Effector CD8-positive, alpha-beta T cell (primary cell): ENCODE results near the gene ELF2.
A peak's percentile ranks its signal among the peaks of the same experiment; 100 is the strongest.
"Not testable (repeated sequence)": the region's sequence is repeated elsewhere in the genome, so short reads cannot be mapped to it uniquely, and the experiment has no call there.

Experiments used
- DNase-seq: peaks from one replicate; lab custom pipeline; 2025; lab: John Stamatoyannopoulos, UW

ELF2 gene

DNA sequence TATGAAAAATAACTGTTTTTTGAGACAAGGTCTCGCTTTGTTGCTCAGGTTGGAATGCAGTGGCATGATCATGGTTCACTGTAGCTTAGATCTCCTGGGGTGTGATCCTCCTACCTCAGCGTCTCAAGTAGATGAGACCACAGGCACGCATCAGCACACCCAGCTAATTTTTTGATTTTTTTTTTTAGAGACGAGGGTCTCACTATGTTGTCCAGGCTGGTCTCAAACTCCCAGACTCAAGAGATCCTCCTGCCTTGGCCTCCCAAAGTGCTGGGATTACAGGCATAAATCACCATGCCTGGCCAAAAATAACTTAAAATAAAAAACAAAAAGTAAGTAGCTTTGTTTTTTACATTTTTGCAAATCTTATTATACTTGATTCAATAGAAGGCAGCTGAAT lies 98.1 kb downstream of the ELF2 start:
- no peak for DNase-seq

- no peak for DNase-seq
These were observed 99.3 kb downstream of the ELF2 start for GRCh38 chr4:139077567-139078355.

DNA sequence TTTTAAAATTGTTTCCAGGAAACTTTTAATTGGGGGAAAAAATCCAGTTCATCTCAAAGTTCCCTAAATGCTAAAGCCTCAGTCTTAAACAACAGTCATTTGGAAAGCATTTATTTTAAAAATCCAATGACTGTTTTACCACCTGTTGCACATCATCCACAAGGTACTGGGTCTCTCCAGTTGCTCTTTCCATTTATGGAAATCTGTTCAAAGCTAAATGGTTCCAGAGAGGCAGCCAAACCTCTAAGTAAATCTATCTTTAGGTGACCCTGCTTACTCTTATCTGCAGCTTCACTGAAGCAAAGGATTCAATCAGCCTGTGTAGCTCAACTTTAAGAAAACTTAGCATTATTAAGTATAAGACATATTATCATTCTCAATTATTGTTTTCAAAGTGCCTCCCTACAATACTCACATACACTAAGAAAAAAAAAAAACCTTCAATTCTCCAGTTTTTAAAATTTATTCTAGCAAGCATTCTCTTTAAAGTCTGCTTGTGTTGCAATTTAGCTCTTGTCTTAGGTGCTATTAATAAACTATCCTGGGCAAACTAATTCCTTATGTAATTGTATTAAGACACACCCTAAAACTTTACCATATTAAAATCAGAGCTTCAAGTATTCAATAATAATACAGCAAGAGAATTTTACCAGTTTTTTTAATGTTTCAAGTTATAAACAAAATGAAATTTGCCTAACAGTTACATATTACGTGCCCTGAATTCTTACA lies 100.8 kb downstream of the ELF2 start:
- DNase-seq = no peak

DNA sequence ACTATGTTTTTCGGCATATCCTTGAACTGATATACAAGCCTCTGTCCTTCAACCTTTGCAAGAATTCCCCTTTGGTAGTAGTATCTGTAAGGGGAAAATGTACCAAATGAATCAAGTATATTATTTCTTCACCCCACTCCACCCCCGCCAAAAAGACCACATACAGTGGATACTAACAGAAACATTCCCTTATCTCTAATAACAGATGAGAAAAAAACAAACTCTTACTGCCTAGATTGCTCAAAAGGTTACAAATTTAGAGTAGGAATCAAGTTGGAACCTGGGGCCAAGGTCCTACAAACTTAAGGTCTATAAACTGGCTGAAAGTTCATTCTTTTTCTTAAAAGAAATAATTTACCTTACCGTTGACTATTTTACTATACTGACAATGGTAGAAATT lies 116.4 kb downstream of the ELF2 start:
- DNase-seq = no peak

DNA sequence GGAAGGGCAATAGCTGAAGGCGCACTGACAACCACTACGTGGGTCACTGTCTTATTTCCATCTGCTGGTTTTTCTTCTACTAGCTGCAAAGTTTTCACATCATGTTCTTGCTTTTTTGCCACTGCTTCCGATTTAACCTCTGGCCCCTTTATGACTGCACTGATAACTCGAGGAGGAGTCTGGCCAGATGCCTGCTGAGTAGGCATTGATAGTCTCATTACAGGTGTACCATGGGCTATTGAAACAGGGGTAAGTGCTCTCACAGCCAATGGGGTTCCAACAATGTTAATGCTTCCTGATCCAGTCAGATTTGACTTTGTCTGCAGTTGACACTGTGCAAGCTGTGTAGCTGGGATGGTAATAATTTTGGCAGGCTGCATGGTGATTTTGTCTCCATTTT lies 118.0 kb downstream of the ELF2 start:
- not testable (repeated sequence) for DNase-seq

DNA sequence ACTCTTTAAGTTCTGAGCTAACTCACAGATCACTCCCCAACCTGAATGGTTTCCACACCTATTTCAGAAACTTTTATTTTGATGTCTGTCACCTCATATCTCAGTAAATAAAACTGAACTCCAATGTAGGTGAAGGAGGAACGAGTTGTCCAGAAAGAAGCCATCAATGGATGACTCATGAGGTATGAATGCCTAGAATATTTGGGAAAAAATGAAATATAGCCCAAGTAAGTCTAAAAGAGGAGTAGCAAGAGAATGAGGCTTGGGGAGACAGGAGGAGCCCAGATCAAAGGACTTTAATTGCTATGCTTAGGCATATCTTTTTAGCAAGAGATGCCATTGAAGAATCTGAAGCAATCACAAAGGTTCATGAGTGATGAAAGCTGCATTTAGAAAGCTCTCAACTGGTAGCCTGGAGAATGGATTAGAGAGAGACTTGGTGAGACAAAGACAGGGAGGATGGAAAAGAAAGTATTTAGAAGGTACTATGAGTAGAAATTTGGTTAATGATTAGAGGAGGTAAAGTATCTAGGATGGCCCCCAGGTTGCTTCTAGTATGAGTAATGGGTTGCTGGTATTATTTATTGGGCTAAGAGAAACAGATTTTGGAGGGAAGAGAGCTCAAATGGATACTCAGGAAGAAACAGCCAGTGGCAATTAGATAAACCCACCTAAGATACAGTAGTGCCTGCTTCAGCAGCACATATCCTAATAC lies 122.1 kb downstream of the ELF2 start:
- no peak for DNase-seq

DNA sequence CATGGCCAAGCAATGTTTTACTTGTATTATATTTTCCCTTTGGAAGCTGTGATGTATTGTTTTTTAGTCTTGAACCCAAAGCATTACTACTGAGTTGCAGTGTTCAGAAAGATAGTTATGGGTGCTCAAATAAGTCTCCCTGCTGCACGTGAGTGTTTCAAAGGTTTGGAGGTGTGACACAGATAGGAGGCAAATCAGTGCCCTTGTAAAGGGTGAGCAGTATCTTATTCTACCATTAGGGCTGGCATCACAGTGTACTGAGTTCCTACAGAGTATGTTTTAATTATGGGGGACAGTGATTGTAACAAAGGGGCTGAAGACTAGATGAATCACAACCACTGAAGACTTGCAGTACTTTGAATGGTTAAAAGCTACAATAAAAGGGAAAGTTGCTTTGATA lies 123.1 kb downstream of the ELF2 start:
- DNase-seq = no peak

- DNase-seq = no peak
These were observed 126.6 kb downstream of the ELF2 start for GRCh38 chr4:139050446-139050845.

DNA sequence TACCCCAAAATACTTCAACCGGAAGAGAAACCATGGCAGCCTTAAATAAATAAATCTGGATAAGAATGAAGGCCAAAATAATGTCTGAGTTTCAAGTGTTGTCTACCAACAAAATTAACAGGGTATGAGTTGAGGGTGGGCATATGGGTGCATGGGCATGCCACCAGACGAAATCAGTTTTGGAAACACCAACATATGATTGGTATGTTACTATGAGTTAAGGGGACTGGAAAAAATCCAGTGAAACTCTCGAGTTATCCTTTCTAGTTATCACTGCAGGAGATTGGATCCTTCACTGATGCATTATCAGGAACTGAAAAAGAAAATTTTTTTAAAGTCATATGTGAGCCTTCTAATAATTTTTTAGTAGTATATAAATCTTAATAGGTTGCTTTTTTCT lies 129.0 kb downstream of the ELF2 start:
- no peak for DNase-seq

- no peak for DNase-seq
These were observed 132.7 kb downstream of the ELF2 start for GRCh38 chr4:139044291-139044690.

- no peak for DNase-seq
These were observed 134.0 kb downstream of the ELF2 start for GRCh38 chr4:139042981-139043460.

DNA sequence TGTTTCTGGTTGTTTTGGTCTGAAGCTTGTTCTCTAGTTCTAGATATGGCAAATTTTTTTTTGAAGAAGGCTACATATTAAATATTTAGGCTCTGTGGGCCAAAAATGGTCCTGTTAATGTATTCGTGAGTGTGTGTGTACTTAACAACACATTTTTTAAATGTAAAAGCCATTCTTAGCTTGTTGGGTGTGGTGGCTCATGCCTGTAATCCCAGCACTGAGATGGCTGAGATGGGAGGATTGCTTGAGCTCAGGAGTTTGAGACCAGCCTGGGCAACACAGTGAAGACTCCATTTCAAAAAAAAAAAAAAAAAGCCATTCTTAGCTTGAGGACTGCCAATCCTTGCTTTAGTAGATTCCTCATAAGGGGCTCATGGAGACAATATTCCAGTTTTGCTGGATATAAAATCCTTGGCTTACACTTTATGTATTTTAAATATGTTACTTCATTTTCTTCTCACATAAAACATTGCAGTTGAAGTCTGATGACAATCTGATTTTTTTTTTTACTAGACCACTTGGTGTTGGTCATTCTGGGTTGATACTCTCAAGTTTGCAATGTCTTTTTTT lies 138.1 kb downstream of the ELF2 start:
- no peak for DNase-seq

DNA sequence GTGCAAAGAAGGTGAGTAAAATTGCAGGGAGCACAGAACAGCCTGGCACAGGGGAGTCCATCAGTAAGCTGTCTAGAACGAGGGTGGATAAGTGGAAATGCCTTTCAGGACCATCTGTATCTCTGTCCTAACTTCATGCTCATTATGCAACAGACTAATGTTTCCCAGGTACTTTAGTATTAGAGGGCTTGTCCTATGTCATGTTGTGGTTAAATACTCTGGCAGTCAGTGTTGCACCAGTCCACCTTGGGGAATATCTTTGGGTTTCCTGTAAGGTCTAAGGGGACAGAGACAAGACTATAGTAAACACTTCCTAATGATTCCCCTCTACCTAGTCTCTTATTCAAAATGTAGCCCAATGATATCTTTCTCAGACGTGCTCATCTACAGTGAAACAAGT lies 140.1 kb downstream of the ELF2 start:
- no peak for DNase-seq

- DNase-seq = no peak
These were observed 141.4 kb downstream of the ELF2 start for GRCh38 chr4:139035650-139036049.

GRCh38 chr4:139030614-139031235 lies 146.3 kb downstream of the ELF2 start:
- DNase-seq = peak; percentile 57

DNA sequence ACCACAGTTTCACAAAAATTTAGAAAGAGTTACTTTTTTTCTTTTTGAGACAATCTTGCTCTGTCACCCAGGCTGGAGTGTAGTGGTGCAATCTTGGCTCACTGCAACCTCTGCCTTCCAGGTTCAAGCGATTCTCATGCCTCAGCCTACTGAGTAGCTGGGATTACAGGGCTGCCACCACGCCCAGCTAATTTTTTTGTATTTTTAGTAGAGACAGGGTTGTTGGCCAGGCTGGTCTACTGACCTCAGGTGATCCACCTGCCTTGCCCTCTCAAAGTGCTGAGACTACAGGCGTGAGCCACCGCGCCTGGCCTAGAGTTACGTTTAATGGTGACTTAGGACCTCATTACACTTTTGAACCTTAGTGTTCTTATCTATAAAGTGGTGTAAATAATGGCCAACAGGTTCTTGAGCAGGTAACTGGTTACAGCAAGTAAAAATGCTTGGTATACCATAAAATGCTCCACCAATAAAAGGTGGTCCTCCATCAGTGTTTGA lies 147.1 kb downstream of the ELF2 start:
- not testable (repeated sequence) for DNase-seq

DNA sequence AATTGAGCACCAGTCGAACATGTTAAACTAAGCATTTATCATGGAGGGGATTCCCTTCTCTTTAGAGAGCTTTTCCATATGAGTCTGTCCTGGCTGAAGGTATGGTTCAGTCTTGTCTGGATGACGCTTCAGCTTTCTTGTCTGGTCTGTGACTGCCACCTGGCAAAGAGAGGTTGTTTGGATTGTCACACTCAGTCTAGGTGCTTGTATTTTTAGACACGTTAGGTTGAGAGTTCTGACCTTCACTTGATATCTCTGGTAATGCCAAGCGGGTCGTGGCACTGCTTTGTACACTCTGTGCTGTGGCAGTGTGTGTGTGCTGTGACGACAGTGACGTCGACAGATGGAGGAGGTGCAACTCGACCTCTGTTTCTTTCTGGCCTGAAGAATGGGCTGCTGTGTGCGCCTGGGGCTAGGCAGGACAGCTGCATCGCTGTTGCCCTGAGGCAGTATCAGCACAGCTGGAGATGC lies 148.8 kb downstream of the ELF2 start:
- no peak for DNase-seq

DNA sequence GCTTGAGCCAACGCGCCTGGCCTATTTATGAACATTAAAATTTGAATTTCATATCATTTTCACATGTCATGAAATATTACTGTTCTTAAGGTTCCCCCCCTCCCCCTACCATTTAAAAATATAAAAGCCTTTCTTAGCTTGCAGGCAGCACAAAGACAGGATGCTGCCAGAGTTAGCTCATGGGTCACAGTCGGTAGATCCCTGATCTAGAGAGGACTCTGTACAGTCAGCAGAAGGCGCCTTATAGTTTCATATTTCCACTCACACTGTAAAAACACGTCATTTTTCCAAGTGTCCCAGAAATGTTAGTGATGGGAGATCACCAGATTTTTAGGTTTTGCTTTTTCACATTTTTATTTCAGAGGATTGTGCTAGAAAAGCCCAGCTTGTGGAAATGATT lies 149.2 kb downstream of the ELF2 start:
- no peak for DNase-seq

DNA sequence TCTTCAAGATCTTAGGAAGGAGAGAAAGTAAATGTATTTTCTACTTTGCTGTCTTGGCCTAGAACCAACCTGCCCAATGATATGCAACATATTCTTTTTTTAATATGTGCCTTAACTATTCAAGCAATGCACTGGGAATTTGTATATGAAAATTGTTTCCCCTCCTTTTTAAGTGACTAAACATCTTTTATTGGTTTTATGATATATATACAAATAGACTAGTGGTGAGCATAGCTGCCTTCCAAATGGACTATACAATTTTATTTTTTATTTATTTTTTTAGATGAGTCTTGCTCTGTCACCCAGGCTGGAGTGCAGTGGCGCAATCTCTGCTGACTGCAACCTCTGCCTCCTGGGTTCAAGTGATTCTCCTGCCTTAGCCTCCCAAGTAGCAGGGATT lies 151.2 kb downstream of the ELF2 start:
- DNase-seq = no peak

DNA sequence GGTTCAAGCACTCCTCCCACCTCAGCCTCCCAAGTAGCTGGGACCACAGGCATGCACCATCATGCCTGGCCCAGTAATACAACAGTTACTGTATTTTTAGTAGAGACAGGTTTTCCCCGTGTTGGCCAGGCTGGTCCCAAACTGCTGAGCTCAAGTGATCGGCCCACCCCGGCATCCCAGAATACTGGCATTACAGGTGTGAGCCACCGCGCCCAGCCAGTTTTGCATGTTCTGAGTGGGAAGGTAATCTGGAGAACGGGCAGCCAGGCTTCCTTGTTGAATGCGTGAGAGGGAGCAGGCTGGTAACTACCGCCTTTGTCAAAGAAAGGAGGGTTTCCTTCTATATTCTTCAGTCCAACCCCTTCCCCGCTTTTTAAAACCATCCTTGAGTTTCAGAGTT lies 152.3 kb downstream of the ELF2 start:
- no peak for DNase-seq

- no peak for DNase-seq
These were observed 154.2 kb downstream of the ELF2 start for GRCh38 chr4:139022835-139023234.

DNA sequence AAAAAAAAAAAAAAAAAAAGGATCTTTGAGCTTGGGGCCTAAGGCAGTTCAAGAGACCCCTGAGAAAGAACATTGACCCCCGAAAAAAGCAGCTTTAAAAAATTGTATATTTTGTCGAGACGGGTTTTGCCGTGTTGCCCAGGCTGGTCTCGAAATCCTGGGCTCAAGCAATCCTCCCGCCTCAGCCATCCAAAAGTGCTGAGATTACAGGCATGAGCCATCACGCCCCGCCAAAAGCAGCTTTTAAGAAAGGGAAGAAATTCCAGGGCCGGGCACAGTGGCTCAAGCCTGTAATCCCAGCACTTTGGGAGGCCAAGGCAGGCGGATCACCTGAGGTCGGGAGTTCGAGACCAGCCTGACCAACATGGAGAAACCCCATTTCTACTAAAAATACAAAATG lies 155.9 kb downstream of the ELF2 start:
- not testable (repeated sequence) for DNase-seq
